Activated T-cell treated with anti-CD3 and anti-CD28 coated beads for 4 hours (primary cell): Measurements from ENCODE around the gene ITSN2.

Source experiments
- DNase-seq: peaks from one replicate; pipeline ENCODE4 v3.0.0-alpha.2; 2020

Gene ITSN2

GRCh38 chr2:24332791-24333540 is 27.4 kb downstream of the ITSN2 start:
- no peak for DNase-seq

- DNase-seq = no peak
These were observed 30.2 kb downstream of the ITSN2 start for GRCh38 chr2:24330161-24330560.

- DNase-seq = no peak
These were observed 30.6 kb downstream of the ITSN2 start for GRCh38 chr2:24329700-24330099.

GRCh38 chr2:24328010-24328409 is 32.3 kb downstream of the ITSN2 start:
- no peak for DNase-seq

- DNase-seq = no peak
These were observed 42.8 kb downstream of the ITSN2 start for GRCh38 chr2:24317491-24317920.

GRCh38 chr2:24315669-24316068 is 44.7 kb downstream of the ITSN2 start:
- DNase-seq = no peak

- no peak for DNase-seq
These were observed 46.3 kb downstream of the ITSN2 start for GRCh38 chr2:24313744-24314632.

- DNase-seq = no peak
These were observed 52.4 kb downstream of the ITSN2 start for GRCh38 chr2:24307961-24308360.

- no peak for DNase-seq
These were observed 55.7 kb downstream of the ITSN2 start for GRCh38 chr2:24304631-24305030.

- DNase-seq = no peak
These were observed 56.2 kb downstream of the ITSN2 start for GRCh38 chr2:24304098-24304497.

- DNase-seq = no peak
These were observed 58.7 kb downstream of the ITSN2 start for GRCh38 chr2:24301599-24301998.

- no peak for DNase-seq
These were observed 62.7 kb downstream of the ITSN2 start for GRCh38 chr2:24297663-24298062.

GRCh38 chr2:24287171-24287570 is 73.2 kb downstream of the ITSN2 start:
- no peak for DNase-seq

GRCh38 chr2:24285484-24286152 is 74.7 kb downstream of the ITSN2 start:
- no peak for DNase-seq

- DNase-seq = no peak
These were observed 79.7 kb downstream of the ITSN2 start for GRCh38 chr2:24280645-24281044.

GRCh38 chr2:24280161-24280560 is 80.2 kb downstream of the ITSN2 start:
- DNase-seq = no peak

- DNase-seq = no peak
These were observed 83.9 kb downstream of the ITSN2 start for GRCh38 chr2:24276349-24276899.

- DNase-seq = no peak
These were observed 85.5 kb downstream of the ITSN2 start for GRCh38 chr2:24274809-24275208.

- DNase-seq = no peak
These were observed 86.7 kb downstream of the ITSN2 start for GRCh38 chr2:24273598-24273997.

GRCh38 chr2:24272907-24273306 is 87.4 kb downstream of the ITSN2 start:
- DNase-seq = no peak

- DNase-seq = no peak
These were observed 88.1 kb downstream of the ITSN2 start for GRCh38 chr2:24272161-24272802.

GRCh38 chr2:24269265-24269664 is 91.1 kb downstream of the ITSN2 start:
- DNase-seq = no peak

GRCh38 chr2:24265212-24265611 is 95.1 kb downstream of the ITSN2 start:
- no peak for DNase-seq
